DND-41 (cell line): Measurements from ENCODE around the gene RARG.
A peak's percentile ranks its signal among the peaks of the same experiment; 100 is the strongest.

ENCODE experiments used
- ATAC-seq: fragments of 200-7000 bp; cut with Tn5 transposase; 3 replicates; pipeline ENCODE4 v1.9.1; 2021; ENCODE audit warnings: low read depth; ENCODE audit not compliant: insufficient read depth
- DNase-seq: peaks from one replicate; pipeline ENCODE4 v3.0.0-alpha.2; 2020
- H2AFZ ChIP-seq: 2 replicates; pipeline ENCODE4 v1.6.0; 2012; ENCODE audit warnings: low read depth, low read length
- H3K27ac ChIP-seq: 2 replicates; pipeline ENCODE4 v1.5.1; 2012; ENCODE audit warnings: low read length, inconsistent platforms
- H3K27me3 ChIP-seq: fragments of 200-600 bp; sonication (generic); 2 replicates; pipeline ENCODE4 v1.6.0; 2012; ENCODE audit warnings: low read length, mild to moderate bottlenecking, inconsistent platforms; ENCODE audit not compliant: insufficient read depth, poor library complexity
- H3K36me3 ChIP-seq: 2 replicates; pipeline ENCODE4 v1.5.1; 2012; ENCODE audit warnings: low read length, inconsistent platforms; ENCODE audit not compliant: insufficient read depth
- H3K4me1 ChIP-seq: 2 replicates; pipeline ENCODE4 v1.5.1; 2012; ENCODE audit warnings: mild to moderate bottlenecking, low read length; ENCODE audit not compliant: insufficient read depth
- H3K4me2 ChIP-seq: 2 replicates; pipeline ENCODE4 v1.6.0; 2012; ENCODE audit warnings: mild to moderate bottlenecking, moderate library complexity, low read length, inconsistent platforms; ENCODE audit not compliant: insufficient read depth
- H3K4me3 ChIP-seq, 2 experiments: fragments of 200-600 bp in 1 of 2; shearing (Covaris generic) in 1 of 2; 2 replicates each; pipeline ENCODE4 v1.5.1; 2012 to 2016; ENCODE audit warnings: inconsistent platforms in 2 of 2, low read length in 2 of 2, mild to moderate bottlenecking in 2 of 2, low read depth in 1 of 2, moderate library complexity in 1 of 2
- H3K79me2 ChIP-seq: 2 replicates; pipeline ENCODE4 v1.6.0; 2012; ENCODE audit warnings: low read length, inconsistent platforms; ENCODE audit not compliant: insufficient read depth
- H3K9ac ChIP-seq: 2 replicates; pipeline ENCODE4 v1.6.0; 2012; ENCODE audit warnings: low read depth, mild to moderate bottlenecking, inconsistent platforms, low read length, moderate library complexity
- H3K9me3 ChIP-seq: 2 replicates; pipeline ENCODE4 v1.5.1; 2012; ENCODE audit warnings: low read length, moderate library complexity, mild to moderate bottlenecking, inconsistent platforms; ENCODE audit not compliant: insufficient read depth, severe bottlenecking
- H4K20me1 ChIP-seq: 2 replicates; pipeline ENCODE4 v1.6.0; 2012; ENCODE audit warnings: low read length; ENCODE audit not compliant: insufficient read depth
- CTCF ChIP-seq: IDR thresholded peaks from 2 replicates; pipeline ENCODE4 v1.5.1; 2012; ENCODE audit warnings: borderline replicate concordance, low read length, moderate library complexity, mild to moderate bottlenecking; ENCODE audit not compliant: poor library complexity, severe bottlenecking; ENCODE audit errors: extremely low read depth
- EZH2 ChIP-seq: IDR thresholded peaks from 3 replicates; pipeline ENCODE4 v1.6.1; 2012; ENCODE audit warnings: borderline replicate concordance, low read depth, mild to moderate bottlenecking, moderate library complexity, low read length, inconsistent platforms; ENCODE audit not compliant: severe bottlenecking

The RARG gene

GRCh38 chr12:53181935-53182334 is 50.1 kb downstream of the RARG start:
- H2AFZ ChIP-seq: no peak overlapping the region
- H3K27me3 ChIP-seq: no peaks in the 10 kb centered on the region
- peaks cover 43% of the 10 kb centered on the region for H3K4me1 ChIP-seq
- H3K9me3 ChIP-seq: no peaks in the 10 kb centered on the region
- peak overlapping the region; percentile 95; the same call in 1 of the 2 replicates for H3K27ac ChIP-seq
- H3K36me3 ChIP-seq: peaks cover 55% of the 10 kb centered on the region
- H4K20me1 ChIP-seq: peaks cover 24% of the 10 kb centered on the region
- no peak for DNase-seq
- peak overlapping the region; percentile 70 to 92; a peak in 3 of 4 replicates for H3K4me3 ChIP-seq
- ATAC-seq: no peak
- TF ChIP-seq EZH2: no peak
- TF ChIP-seq CTCF: no peak
- H3K9ac ChIP-seq: peak overlapping the region; percentile 82
- H3K4me2 ChIP-seq: peak overlapping the region; percentile 100
- peaks cover 46% of the 10 kb centered on the region for H3K79me2 ChIP-seq

- H3K79me2 ChIP-seq: peaks cover 46% of the 10 kb centered on the region
- peak; percentile 85 for DNase-seq
These were observed 50.9 kb downstream of the RARG start for GRCh38 chr12:53180931-53181645.

GRCh38 chr12:53180220-53180930 is 51.6 kb downstream of the RARG start, which contains the start of the genes CSAD and ZNF740:
Gene CSAD (minus strand): TSS chr12:53180925. CDS start chr12:53173470, 7,455 bp downstream.
Gene ZNF740 (plus strand): TSS chr12:53180722. CDS start chr12:53181984, 1,262 bp downstream.
- Histone ChIP-seq H3K27ac (peak within 1 kb of the TSS; percentile 95), H3K4me3 (peak within 1 kb of the TSS; percentile 70 to 92), H3K4me2 (peak within 1 kb of the TSS; percentile 100), H3K4me1 (peaks cover 43% of the 10 kb centered on the region), H3K79me2 (peaks cover 46% of the 10 kb centered on the region), H4K20me1 (peaks cover 24% of the 10 kb centered on the region), H3K9ac (peak within 1 kb of the TSS; percentile 82), H3K27me3 (no peaks in the 10 kb centered on the region), H3K36me3 (peaks cover 39% of the 10 kb centered on the region), H3K9me3 (no peaks in the 10 kb centered on the region), H2AFZ (peak within 1 kb of the TSS; percentile 98)
- ATAC-seq (peak; percentile 95), DNase-seq (peak; percentile 99)
- TF ChIP-seq EZH2 (no peak), CTCF (peak; percentile 22)

More at GRCh38 chr12:53180931-53181645, 50.9 kb downstream of the RARG start:
- peak overlapping the region; percentile 82 for H3K9ac ChIP-seq
- H3K4me3 ChIP-seq: peak overlapping the region; percentile 70 to 92; a peak in 3 of 4 replicates
- peaks cover 46% of the 10 kb centered on the region for H3K36me3 ChIP-seq
- H3K27me3 ChIP-seq: no peaks in the 10 kb centered on the region
- peak overlapping the region; percentile 89 for H2AFZ ChIP-seq
- peaks cover 43% of the 10 kb centered on the region for H3K4me1 ChIP-seq
- H4K20me1 ChIP-seq: peaks cover 24% of the 10 kb centered on the region
- ATAC-seq: peak; percentile 65
- peak overlapping the region; percentile 100 for H3K4me2 ChIP-seq
- H3K27ac ChIP-seq: peak overlapping the region; percentile 95
- no peaks in the 10 kb centered on the region for H3K9me3 ChIP-seq
- TF ChIP-seq CTCF (no peak), EZH2 (no peak)
